Vagina (tissue), 2 donors: ENCODE results near the gene SMURF1.

ENCODE experiments used
- POLR2A ChIP-seq, 2 donors: fragments of 450-650 bp; IDR thresholded peaks; one replicate each; pipeline ENCODE4 v1.6.1; 2017; ENCODE audit warnings: antibody characterized with exemption in 2 of 2, mild to moderate bottlenecking in 2 of 2, moderate library complexity in 2 of 2
- TF ChIP-seq, protein P1 (sequence below), 3 experiments: fragments of 450-650 bp in 2 of 3; fragments of 200-600 bp in 1 of 3; sonication (generic) in 1 of 3; IDR thresholded peaks; one replicate each; pipeline ENCODE4 v1.5.1; 2017 to 2019; ENCODE audit warnings: antibody characterized with exemption in 3 of 3, mild to moderate bottlenecking in 2 of 3, moderate library complexity in 2 of 3

DNA sequence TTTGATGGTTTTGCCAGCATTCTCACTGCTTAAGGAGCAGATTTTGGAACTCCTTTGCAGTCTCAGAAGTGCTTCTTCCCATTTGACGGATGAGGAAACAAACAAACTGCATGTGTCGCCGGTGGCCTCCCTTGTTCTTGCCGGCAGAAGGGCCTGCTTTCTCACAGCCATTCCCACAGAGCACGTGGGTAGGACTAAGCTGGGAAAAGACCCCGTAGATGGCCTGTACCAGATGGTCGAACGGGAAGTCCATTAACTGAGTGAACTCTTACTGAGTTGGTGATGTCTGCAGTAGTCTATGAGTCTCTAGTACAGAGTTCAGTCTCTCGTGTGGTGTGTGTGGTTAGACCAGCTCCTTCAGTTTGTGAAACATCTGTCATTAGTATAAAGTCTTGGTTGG lies 133.6 kb downstream of the SMURF1 start:
- TF ChIP-seq, protein P1, sequence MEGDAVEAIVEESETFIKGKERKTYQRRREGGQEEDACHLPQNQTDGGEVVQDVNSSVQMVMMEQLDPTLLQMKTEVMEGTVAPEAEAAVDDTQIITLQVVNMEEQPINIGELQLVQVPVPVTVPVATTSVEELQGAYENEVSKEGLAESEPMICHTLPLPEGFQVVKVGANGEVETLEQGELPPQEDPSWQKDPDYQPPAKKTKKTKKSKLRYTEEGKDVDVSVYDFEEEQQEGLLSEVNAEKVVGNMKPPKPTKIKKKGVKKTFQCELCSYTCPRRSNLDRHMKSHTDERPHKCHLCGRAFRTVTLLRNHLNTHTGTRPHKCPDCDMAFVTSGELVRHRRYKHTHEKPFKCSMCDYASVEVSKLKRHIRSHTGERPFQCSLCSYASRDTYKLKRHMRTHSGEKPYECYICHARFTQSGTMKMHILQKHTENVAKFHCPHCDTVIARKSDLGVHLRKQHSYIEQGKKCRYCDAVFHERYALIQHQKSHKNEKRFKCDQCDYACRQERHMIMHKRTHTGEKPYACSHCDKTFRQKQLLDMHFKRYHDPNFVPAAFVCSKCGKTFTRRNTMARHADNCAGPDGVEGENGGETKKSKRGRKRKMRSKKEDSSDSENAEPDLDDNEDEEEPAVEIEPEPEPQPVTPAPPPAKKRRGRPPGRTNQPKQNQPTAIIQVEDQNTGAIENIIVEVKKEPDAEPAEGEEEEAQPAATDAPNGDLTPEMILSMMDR (IDR thresholded peaks at IDR 0.05) = no peak
- no peak for TF ChIP-seq POLR2A (IDR thresholded peaks at IDR 0.05)
